LNCAP (cell line): ENCODE results near the gene ETV3L.

ENCODE experiments used
- CTCF ChIP-seq: fragments of 450-650 bp; IDR thresholded peaks from 2 replicates; pipeline ENCODE4 v1.5.1; 2017; ENCODE audit warnings: mild to moderate bottlenecking

Gene ETV3L

GRCh38 chr1:157114183-157115121, 14.8 kb upstream of the ETV3L start:
- TF ChIP-seq CTCF, result no peak

DNA sequence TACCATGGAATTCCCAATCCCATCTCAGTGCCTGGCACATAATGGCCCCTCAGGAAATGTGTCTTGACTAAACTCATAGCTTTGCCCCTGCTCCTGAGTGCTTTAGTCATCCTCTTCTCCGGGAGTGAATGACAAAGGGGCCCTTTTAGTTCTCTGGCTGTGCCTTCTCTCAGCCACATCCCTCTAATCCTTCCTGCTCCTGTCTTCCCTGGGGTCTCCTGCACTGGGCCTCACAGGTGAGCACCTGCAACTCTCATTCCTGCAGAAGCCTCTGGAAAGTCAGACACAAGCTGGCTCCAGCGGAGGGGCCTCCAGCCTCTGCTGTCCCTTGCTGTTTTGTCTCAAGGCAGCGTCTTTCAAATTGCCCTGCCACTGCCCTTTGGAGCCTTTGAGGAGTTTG, 14.0 kb upstream of the ETV3L start:
- TF ChIP-seq CTCF, result no peak

GRCh38 chr1:157113106-157113505, 13.5 kb upstream of the ETV3L start:
- TF ChIP-seq CTCF, result no peak

GRCh38 chr1:157112186-157112867, 12.7 kb upstream of the ETV3L start:
- no peak for TF ChIP-seq CTCF

DNA sequence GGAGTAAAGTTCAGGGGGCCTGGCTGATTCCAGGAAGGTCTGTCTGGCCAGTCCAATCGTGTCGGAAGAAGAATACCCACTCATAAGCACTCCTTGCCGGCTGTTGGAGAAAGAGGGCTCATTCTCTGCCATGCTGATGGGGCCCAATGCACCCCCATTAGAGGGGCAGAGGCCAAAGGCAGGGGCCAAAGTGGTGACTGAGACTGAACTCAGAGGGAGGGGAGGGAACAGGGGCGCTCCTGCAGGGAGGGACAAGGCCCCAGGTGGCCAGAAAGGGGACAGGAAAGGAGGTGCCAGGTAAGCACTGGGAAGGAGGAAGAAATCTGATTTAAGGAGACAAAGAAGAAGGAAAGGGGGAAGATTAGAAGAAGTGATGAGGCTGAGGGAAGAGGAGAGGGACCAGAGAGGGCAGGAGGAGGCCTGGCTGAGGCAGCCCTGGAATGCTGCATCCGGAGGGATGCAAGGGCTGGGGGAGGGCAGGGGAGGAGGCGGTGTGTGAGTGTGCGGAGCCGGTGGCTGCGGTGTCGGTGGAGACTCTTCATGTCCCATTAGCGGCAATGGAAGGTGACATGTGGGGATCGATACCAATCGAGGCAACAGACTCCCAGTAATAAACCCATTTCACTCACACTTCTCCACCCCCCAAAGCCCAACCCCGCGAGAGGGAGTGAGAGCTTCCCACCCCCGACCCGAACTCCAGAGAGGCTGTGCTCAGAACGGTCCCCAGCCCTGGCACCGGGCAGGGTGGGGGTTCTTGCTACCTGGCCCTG, 12.0 kb upstream of the ETV3L start:
- no peak for TF ChIP-seq CTCF

- TF ChIP-seq CTCF, result no peak
Measured at GRCh38 chr1:157110686-157111085, 11.1 kb upstream of the ETV3L start.

DNA sequence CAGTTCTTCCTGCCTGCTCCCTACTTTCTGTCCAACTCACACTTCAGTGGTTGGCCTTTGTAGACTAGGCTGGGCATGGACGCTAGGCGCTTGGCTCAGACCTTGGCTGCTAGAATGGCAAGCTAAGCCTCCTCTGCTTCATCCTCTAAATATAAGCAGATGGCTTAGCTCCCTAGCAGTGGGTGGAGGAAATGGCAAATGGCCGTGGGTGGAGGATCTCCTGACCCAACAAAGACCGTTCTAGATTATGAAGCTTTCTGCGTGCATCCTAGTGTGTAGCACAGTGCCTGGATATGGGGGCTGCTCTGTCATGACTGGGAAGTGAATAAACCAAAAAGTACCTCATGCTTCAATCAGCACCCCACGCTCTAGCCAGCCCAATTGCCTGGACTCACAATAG, 10.4 kb upstream of the ETV3L start:
- TF ChIP-seq CTCF, result no peak
